Stimulated activated CD4-positive, alpha-beta T cell treated with anti-CD3 and anti-CD28 coated beads, Interleukin-1b, Interleukin-23, amount 100 ng/mL, for 48 hours (primary cell): Measurements from ENCODE around the gene GPC5.
"Not testable (repeated sequence)": the region's sequence is repeated elsewhere in the genome, so short reads cannot be mapped to it uniquely, and the experiment has no call there.

Experiments
- DNase-seq: peaks from one replicate; pipeline ENCODE4 v3.0.0-alpha.2; 2020

The GPC5 gene

GRCh38 chr13:92512852-92513251, 1114.4 kb downstream of the GPC5 start:
- DNase-seq: no peak

GRCh38 chr13:92513672-92514071, 1115.3 kb downstream of the GPC5 start:
- DNase-seq: no peak

- DNase-seq: no peak
These were observed 1116.2 kb downstream of the GPC5 start for GRCh38 chr13:92514420-92515125.

- not testable (repeated sequence) for DNase-seq
These were observed 1118.5 kb downstream of the GPC5 start for GRCh38 chr13:92516878-92517277.

- DNase-seq: not testable (repeated sequence)
These were observed 1120.2 kb downstream of the GPC5 start for GRCh38 chr13:92518622-92519021.

- DNase-seq: no peak
These were observed 1131.9 kb downstream of the GPC5 start for GRCh38 chr13:92530364-92530763.

- no peak for DNase-seq
These were observed 1137.0 kb downstream of the GPC5 start for GRCh38 chr13:92535222-92536006.

GRCh38 chr13:92537471-92537870, 1139.0 kb downstream of the GPC5 start:
- DNase-seq: no peak

- DNase-seq: no peak
These were observed 1139.7 kb downstream of the GPC5 start for GRCh38 chr13:92538164-92538563.

GRCh38 chr13:92539148-92539547, 1140.7 kb downstream of the GPC5 start:
- not testable (repeated sequence) for DNase-seq

- DNase-seq: no peak
These were observed 1148.8 kb downstream of the GPC5 start for GRCh38 chr13:92547266-92547665.

GRCh38 chr13:92549276-92549675, 1150.9 kb downstream of the GPC5 start:
- DNase-seq: no peak

- DNase-seq: no peak
These were observed 1155.2 kb downstream of the GPC5 start for GRCh38 chr13:92553470-92554114.

GRCh38 chr13:92560883-92561282, 1162.5 kb downstream of the GPC5 start:
- no peak for DNase-seq

GRCh38 chr13:92564942-92565341, 1166.5 kb downstream of the GPC5 start:
- no peak for DNase-seq

GRCh38 chr13:92566767-92567166, 1168.3 kb downstream of the GPC5 start:
- DNase-seq: no peak

- DNase-seq: no peak
These were observed 1173.8 kb downstream of the GPC5 start for GRCh38 chr13:92572190-92572589.

- DNase-seq: no peak
These were observed 1175.1 kb downstream of the GPC5 start for GRCh38 chr13:92573467-92574057.

- DNase-seq: no peak
These were observed 1176.1 kb downstream of the GPC5 start for GRCh38 chr13:92574499-92574898.

- no peak for DNase-seq
These were observed 1177.4 kb downstream of the GPC5 start for GRCh38 chr13:92575777-92576176.

GRCh38 chr13:92578358-92578757, 1179.9 kb downstream of the GPC5 start:
- DNase-seq: no peak

GRCh38 chr13:92589955-92590354, 1191.5 kb downstream of the GPC5 start:
- no peak for DNase-seq

- no peak for DNase-seq
These were observed 1192.1 kb downstream of the GPC5 start for GRCh38 chr13:92590503-92590908.
